HG03159 (cell line): ENCODE data around the gene ZDHHC22.

Experiments
- ATAC-seq: cut with Tn5 transposase; IDR thresholded peaks from one replicate; pipeline ENCODE4 v1.9.1; 2021; ENCODE audit warnings: mild to moderate bottlenecking, moderate library complexity; ENCODE audit not compliant: unreplicated experiment

ZDHHC22 gene

DNA sequence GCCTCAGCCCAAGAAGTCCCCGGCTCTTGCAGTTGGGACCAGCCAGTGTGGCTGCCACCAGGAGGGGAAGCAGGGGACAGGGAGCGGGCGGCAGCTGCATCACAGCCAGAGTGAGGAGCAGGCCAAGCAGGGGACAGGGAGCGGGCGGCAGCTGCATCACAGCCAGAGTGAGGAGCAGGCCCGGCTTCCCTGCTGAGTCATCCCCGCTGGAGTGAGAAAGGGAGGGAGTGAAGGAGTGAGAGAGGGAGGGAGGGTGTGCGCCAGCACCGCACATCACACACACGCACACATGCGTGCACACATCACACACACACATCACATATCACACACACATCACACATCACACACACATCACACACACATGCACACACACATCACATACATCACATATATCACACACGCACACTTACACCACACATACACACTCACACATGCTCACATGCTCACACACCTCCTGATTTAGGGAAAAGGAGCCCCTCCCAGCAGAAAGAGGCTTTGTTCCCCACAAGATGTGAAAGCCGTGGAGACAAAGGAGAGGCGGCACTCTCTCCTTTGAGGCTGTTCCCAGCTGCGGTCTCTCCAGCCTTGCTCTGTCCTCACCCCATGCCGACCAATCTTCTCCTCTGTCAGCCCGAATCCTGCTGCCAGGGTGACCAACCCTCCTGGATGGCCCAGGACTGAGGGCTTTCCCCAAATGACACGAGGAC, 16.7 kb upstream of the ZDHHC22 start:
- no peak for ATAC-seq

DNA sequence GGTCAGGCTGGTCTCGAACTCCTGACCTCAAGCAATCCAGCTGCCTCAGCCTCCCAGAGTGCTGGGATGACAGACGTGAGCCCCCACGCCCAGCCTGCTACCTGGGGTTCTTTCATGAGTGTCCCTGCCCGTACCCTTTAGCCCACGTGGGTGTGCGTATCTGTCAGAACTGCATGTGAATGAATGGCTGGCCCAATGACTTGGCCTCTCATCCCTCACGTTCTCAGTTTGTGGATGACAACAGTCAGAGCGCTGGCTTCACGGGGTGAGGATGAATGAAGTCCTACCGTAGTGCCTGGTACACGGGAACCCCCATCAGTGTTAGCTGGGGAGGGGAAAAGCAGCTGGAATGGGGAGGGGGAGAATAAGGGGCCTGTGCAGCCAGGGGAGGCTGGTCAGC, 16.1 kb upstream of the ZDHHC22 start:
- no peak for ATAC-seq

DNA sequence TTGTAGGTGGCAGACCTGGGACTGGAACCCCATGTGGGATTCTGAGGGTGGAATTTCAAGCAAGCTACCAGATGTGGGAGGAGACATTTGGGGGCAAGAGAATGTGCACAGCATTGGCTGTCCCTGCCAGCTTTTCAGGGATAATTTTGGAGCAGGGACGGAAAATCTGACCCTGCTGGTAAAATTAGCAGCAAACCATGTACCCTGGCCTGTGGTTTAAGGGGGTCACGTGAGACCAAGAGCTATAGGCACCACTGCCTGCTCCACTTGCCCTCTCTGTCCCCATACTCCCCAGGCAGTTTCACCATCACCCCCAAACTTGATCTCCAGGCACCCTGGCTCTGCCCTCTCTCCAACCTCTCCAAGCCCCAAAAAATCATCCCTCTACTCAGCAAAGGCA, 13.5 kb upstream of the ZDHHC22 start:
- no peak for ATAC-seq

DNA sequence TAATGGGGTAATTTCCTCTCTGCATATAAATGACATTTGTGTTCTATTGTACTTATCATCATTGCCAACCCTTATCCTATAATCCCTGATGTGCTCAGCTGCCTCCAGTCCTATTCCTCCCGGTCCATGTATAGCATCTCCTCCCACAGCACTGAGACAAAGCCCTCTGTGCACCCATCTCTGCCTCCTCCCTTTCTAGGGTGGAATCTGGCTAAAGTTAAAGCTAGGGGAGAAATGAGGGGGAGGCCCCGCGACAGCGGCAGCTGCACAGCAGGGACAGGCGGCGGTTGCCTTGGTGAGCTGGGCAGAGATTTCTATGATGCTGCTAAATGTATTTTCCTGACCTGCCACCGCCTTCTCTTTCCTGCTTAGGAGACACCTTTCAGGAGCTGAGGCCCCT, 12.8 kb upstream of the ZDHHC22 start:
- no peak for ATAC-seq

DNA sequence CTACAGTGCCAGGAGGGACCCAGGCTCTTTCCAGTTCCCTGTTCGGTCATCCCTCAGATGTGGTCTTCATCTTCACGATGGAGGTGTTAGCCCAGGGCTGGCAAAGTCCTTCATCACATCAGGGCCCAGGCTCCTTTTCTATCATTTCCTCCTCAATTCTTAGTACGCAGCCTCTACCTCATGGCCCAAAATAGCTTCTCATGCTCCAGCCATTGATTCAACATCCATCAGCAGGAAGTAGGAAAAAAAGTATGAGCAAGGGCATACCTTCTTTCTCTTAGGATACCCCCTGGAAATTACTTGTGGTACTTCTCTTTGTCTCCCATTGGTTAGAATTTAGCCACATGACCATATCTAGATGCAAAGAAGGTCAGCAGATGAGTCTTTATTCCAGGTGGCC, 12.2 kb upstream of the ZDHHC22 start:
- no peak for ATAC-seq

DNA sequence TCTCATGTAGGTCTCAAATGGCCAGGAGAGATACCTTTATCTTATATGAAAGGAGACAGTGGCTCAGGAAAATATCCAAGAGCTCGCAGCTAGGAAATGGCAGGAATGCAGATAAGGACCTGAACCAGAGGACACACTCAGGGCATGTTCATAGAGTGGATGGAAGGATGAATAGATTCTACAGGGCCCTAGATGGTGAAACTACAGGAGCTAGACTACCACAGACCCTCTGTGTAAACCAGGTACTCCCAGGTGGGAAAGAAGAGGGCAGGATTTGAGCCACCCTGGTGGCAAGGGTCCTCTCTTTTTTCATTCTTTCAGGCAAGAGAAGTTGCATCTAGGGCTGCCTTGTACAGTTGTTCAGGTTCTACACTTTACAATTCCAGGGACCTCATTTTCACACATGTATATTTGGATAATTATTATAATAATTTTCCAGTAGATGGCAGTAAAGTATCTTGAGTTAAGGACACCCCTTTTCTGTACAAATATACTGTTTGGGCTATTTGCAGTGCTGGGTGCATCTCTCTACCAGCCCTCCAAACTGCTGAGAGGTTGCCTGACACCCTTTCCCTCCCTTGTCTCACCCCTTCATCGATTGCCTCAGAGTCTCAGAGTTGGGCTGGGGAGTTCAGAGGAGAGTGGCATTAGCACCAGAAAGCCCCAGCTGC, 10.5 kb upstream of the ZDHHC22 start:
- ATAC-seq, result no peak

DNA sequence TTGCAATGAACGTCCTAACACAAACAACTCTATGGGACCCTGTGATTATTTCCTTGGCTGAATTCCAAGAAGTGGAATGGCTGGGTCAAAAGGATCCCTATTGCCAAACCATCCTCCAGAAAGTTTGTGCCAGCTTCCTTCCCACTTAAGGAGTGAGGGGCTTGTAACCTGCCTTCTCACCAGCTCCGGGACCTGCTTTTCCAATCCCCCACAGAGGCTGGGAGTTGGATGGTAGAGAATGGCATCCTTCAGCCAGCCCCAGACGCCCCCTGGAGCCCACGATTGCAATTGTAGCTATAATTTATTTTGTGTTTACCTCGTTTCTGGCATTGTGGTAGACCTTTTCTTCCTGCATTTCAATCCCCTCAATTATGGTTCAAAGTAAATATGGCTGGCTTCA, 9.7 kb upstream of the ZDHHC22 start:
- ATAC-seq, result no peak

DNA sequence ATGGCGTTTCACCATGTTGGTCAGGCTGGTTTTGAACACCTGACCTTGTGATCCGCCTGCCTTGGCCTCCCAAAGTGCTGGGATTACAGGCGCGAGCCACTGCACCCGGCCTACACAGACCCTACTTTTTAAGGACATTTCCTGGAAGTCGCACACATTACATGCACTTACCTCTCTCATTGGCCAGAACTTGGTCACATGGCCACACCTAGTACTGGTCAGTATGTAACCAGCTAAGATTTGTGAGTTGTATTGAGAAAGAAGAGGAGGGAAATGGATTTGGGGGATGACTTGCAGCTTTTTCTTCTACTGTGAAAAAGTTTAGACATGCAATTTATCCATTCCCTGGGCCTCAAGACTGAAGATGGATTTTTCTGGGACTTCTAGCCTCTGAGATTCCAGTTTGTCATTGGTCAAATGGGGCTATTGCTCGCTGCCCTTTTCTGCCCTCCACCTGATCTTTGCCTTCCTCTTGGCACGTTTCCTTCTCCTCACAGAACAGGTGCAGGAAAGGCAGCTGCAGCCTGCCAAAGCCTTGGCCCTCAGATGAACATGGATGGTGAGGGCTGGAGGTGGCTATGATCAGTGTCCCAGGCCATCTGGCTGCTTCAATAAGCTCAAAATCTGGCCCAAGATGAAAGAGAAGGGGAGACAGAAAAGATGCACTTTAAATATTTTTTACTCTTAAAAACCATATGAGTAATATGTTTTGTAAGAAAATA, 7.1 kb upstream of the ZDHHC22 start:
- ATAC-seq, result no peak

DNA sequence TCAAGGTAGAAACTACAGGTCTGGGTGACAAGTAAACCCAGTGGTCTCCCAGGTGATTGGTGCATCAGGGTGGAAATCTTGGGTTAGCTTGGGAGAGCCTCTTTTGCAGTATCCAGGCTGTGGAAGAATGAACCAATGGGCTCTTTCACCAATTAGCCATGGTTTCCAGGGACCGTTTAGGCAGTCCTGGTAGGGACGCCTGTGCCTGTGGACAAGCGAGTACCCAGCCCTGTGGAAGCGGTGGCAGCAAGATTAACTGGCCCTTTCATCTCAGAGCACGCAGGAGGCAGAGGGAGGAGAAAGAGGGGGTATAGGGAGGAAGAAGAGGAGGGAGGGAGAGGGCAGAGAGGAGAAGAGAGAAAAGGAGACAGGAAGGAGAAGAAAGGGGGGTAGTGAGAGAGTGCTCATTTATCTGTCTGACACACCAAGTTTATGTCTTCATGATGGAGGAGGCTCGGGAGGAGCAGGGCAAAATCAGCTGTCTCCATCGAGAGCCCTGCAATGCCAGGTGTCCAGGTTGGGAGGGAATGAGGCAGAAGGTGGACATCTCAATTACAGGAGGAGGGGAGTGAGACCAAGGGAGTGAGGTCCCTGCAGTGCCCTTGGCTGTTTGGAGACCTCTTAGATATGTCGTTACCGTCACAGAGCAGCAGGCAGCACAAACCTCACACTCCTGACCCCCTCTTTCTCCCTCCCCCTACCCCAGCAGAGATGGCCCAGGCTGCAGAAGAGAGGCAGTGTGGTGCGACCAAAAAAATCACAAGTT, 4.6 kb upstream of the ZDHHC22 start:
- no peak for ATAC-seq

DNA sequence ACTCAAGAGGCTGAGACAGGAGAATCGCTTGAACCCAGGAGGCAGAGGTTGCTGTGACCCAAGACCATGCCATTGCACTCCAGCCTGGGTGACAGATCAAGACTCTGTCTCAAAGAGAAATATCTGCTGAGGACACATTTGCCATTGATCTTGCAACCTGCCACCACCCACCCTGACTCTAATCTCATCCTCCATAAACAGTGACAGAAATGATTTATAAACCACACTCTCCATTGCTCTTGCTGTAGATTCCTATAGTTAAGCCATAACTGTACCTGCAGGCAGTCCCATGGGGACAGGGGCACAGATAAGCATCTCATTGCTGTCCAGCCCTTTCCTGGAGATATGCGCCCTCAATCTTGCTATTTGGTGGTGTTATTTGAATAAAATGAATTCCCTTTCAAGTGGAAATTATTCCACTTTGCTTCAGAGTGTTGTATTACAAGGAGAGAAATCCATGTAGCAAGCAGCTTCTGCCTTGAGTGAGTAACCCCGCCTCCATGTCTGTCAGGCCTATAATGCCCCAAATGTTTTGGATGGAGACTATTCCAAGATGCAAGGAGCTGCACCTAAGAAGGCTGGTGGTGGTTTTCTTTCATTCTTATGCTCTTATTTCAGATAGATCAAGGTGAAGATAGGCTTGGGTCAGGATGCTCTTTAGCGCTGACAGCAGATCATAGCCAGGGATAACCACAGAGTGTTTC, 3.0 kb upstream of the ZDHHC22 start:
- no peak for ATAC-seq

DNA sequence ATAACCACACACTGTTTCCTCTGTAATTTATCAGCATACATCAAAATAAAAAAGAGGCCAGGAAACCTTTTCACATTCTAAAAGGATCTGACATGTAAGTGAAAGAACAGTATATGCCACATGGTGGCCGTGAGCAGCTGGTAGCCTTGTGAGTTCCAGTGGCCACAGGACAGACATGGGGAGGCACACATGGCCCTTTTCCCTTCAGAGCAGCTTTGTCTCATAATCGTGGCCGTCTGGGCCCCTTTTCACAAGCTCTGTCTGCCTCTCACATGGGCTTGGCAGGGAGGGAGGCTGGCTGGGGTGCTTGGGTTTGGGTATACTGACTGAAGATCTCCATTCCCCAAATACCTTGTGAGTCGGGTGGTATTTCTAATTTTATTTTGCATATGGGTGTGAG, 1.5 kb upstream of the ZDHHC22 start:
- ATAC-seq, result no peak

DNA sequence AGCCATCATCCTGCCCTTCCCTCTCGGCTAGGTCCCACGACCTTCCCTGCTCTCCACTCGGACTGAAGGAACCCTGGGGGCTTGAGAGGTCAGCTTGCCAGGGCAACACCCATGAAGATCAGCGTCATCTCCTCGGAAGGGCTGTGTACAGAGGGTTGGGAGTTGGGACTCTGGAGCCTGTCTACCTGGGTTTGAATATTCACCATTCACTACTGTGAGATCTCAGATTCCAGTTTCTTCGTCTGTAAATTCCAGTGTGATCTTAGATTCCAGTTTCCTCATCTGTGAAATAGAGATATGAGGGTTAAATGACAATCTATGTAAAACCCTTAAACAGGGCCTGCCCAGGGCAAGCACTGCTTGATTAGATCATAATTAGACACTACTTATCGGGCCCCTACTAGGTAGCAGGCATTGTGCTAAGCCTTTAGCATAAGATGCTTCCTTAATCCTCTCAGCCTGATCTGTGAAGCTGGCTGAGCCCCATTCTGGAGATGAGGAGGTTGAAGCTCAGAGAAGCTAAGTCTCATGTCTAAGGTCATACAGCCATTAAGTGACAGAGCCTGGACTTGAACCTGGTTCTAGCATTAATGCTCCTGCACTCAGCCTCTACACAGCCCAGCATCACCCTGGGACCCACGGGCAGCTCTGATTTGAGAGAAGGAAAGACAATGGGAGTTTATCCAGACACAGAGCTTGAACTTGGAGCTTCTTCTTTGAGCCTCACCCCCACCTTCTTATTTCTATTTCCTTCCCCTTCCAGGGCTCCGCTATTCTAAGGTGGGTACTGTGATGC, 612 bp upstream of the ZDHHC22 start:
- ATAC-seq, result no peak

DNA sequence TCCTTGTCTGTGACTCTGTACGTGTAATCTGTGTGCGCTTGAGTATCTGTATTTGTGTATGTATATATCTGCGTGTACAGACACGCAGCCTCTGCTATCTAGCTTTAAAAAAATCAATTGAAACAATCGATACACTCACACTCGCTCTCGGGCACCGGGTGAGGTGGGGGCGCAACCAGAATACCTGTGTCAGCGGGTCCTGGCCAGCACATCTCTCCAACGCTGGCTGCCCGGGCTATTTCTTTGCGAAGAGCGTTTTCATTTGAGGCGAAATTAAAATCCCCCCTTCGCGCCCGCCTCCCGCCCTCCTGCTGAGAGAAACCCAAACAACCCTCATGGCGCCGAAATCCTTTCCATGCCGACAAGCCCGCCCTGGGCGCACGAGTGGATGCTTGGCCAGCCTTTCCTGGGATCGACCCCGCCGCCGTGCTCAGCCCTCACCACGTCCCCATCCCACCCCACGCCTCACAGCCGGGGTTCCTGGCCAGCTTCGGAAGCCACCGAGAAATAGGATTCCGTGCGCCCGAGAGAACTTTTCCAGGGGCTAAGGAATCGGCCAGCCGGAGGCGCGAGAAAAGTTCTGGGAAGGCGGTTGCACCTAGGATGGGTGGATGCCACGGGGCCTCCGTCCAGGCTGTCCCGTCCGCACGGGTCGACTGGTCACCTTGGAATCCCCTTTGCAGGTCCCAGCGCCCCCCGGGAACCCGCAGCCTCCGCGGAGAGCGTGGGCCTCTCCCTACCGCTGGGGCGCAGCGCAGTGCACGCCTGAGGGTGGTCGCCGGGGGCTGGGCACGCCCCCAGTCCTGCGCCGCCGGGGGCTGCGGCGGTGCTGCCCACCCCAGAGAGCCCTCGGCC, 1.0 kb downstream of the ZDHHC22 start:
- ATAC-seq, result no peak

DNA sequence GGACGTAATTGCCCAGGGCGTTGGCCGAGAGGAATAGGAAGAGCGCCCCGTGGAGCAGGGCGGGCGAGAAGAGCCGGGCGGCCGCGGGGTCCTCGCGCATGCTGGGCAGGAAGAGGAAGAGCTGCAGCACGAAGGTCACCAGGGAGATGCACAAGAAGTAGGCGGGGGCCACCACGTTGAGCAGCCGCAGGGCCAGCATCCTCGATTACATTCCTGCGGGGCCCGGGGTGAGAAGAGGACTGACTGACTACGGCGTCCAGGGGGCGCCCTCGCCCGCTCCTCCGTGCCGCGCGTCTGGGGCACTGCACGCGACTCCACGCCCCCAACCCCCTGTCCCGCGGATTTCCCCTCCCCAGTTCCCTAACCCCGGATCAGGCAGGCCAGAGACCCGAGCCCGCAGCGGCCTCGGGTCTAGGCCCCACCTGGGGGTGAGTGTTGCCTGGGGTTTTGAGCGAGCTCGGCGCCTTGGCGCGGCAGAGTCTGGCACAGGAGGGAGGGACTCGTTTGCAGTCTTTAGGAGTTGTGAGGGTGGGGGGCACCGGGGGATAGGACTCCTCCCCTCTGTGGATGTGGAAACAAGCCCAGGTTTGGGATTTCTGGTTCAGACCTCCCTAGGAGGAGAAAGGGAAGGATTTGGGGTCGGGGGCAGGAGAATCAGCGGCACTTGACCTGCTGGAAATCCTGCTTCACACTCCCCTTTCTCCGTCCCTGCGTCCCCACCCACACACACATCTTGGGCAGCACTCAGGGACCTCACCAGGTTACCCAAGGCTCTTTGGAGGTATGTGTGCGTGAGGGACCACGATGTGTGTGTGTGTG, 1.8 kb downstream of the ZDHHC22 start:
- ATAC-seq, result no peak

DNA sequence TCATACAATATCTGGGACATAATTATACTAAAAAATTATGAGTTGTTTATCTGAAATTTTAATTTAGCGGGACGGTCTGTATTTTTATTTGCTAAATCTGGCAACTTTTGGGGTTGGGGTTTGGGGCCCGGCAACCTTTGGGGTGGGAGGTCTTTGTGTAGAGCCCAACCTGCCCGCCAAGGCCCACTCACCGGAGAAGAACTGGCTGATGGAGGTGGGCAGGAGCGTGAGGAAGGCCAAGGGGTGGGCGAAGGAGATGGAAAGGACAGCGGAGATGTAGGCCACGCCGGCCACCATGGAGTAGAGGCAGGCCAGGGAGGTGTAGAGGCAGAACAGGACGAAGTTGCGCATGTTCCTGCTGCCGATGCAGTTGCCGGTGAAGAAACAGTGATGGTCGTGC, 2.6 kb downstream of the ZDHHC22 start:
- no peak for ATAC-seq

DNA sequence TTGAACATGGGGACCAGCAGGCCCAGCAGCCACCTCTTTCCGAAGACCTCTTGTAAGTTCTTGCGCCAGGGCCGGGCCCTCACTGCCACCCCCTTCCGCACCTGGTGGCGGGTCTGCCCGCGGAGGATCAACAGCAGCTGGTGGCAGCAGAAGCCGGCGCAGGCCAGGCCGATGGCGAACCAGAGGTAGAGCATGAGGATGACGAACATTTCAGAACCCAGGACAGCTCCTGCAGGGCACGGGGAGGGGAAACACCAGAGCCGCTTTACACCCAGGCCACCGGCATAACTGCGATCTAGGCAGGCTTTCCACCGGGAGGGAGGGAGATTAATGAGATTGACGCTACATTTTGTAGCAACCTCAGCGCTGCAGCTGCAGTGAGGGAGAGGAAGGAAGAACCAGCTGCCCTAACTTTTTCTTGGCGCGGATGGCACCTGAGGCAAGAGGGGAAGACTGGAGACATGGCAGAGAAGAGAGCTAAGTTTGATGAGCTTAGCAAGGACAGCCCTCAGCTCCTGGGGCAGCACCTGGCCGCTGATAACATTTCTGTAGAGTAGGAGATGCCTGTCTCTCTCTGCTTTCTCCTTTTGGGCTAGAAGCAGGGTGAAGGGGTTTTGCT, 7.8 kb downstream of the ZDHHC22 start:
- ATAC-seq, result no peak

DNA sequence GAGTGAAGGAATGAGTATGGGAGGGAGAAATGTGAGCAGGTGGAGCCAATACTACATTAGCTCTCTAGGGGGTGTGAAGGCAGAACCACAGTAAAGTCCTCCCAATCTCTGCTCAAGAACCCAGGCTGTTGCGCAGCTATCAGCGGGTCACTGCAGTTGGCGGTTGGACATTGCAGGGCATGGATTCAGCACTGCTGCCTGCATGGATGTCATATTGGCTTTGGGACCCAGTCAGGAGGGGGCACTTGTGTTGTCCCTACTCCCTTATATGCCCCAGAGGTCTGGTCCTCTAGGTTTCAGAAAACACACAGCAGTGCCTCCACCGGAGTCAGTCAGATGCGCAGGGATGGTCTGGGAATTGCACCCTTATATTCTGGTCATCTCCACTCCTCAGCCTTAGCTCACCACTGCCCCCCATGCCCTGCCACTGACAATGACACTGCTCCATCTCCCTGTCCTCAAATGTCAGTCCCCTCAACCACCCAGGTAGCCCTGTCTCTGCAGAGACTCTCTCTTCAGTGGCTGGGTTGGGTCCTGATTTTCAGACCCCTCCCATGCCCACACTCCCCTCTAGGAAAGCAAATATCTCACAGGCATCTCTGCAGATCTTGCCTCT, 9.6 kb downstream of the ZDHHC22 start:
- ATAC-seq, result no peak
